ENCODE results near the gene PNMA8B.

PNMA8B gene

DNA sequence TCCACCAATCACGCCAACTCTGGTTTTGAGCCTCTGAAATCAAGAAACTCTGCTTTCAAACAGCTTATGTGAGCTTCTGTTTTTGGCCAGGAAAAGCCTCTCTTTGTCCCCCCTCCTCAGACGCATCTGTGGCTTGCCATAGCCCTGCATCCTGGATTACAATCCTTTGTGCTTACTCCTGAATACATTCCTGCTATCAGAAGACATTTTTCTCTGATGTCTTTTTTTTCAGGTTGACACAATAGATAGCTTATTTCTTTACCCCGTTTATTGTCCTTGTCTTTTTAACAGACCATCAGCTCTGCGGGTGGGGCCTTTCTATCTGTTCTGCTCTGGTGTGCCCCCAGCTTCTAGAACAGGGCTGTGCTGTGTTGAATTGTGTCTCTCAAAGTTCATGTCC lies 11.0 kb downstream of the PNMA8B start:
- no peaks in the 10 kb centered on the region for H3K36me3 Mint-ChIP-seq (ENCODE audit: low read depth)
- peaks cover 17% of the 10 kb centered on the region for H3K4me1 Mint-ChIP-seq (ENCODE audit: low read depth)
- peaks cover 77% of the 10 kb centered on the region for H3K27me3 Mint-ChIP-seq
- H3K9me3 Mint-ChIP-seq, result no peaks in the 10 kb centered on the region
- H3K4me3 Mint-ChIP-seq, result no peak overlapping the region
- H3K27ac Mint-ChIP-seq, result no peak overlapping the region
- no peak for DNase-seq

GRCh38 chr19:46482631-46483030 lies 13.0 kb downstream of the PNMA8B start:
- Mint-ChIP-seq H3K36me3 (ENCODE audit: low read depth) (no peaks in the 10 kb centered on the region), H3K27me3 (peaks cover 71% of the 10 kb centered on the region), H3K27ac (no peak overlapping the region), H3K4me1 (ENCODE audit: low read depth) (peaks cover 14% of the 10 kb centered on the region), H3K9me3 (no peaks in the 10 kb centered on the region), H3K4me3 (no peak overlapping the region)
- DNase-seq, result no peak

- H3K9me3 Mint-ChIP-seq, result no peaks in the 10 kb centered on the region
- no peak overlapping the region for H3K27ac Mint-ChIP-seq
- peaks cover 7% of the 10 kb centered on the region for H3K4me1 Mint-ChIP-seq (ENCODE audit: low read depth)
- H3K36me3 Mint-ChIP-seq (ENCODE audit: low read depth), result no peaks in the 10 kb centered on the region
- H3K27me3 Mint-ChIP-seq, result peaks cover 64% of the 10 kb centered on the region
- H3K4me3 Mint-ChIP-seq, result no peak overlapping the region
- DNase-seq, result no peak
Measured at GRCh38 chr19:46481947-46482346, 13.7 kb downstream of the PNMA8B start.

GRCh38 chr19:46481223-46481848 lies 14.3 kb downstream of the PNMA8B start:
- no peak for DNase-seq
- Mint-ChIP-seq H3K4me1 (ENCODE audit: low read depth) (peaks cover 6% of the 10 kb centered on the region), H3K27ac (no peak overlapping the region), H3K27me3 (peaks cover 58% of the 10 kb centered on the region), H3K4me3 (no peak overlapping the region), H3K36me3 (ENCODE audit: low read depth) (no peaks in the 10 kb centered on the region), H3K9me3 (no peaks in the 10 kb centered on the region)

- H3K4me3 Mint-ChIP-seq, result no peak overlapping the region
- peaks cover 55% of the 10 kb centered on the region for H3K27me3 Mint-ChIP-seq
- peaks cover 6% of the 10 kb centered on the region for H3K4me1 Mint-ChIP-seq (ENCODE audit: low read depth)
- DNase-seq, result no peak
- no peak overlapping the region for H3K27ac Mint-ChIP-seq
- H3K36me3 Mint-ChIP-seq (ENCODE audit: low read depth), result no peaks in the 10 kb centered on the region
- no peaks in the 10 kb centered on the region for H3K9me3 Mint-ChIP-seq
Measured at GRCh38 chr19:46480415-46480814, 15.3 kb downstream of the PNMA8B start.

DNA sequence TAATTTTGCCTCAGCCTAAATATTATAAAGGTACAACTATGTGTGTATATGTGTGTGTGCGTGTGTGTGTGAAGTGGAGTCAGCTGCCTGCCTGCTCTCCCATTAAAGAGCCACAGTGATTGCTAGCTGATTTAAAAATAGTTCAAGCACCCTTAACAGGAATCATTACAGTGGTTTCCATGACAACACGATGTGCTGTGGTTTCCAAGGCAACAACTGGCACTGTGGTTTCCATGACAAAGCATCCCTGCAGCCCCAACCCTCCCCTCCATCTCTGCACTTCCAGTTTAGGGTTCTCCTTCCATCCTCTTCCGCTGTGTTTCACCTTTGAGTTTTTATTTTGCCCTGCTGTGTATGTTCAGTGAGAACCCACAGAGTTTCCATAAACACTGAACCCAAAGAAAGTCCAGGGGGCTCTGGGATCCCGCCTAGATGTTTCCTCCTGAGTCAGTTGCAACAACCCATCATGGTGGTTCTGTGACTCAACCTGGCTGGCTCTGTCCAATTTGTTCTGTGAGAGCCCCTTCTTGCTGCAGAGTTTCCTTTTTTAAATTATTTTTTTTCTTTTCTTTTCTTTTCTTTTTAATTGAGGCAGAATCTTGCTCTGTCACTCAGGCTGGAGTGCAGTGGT lies 17.2 kb downstream of the PNMA8B start:
- H3K9me3 Mint-ChIP-seq, result no peaks in the 10 kb centered on the region
- DNase-seq, result no peak
- H3K4me3 Mint-ChIP-seq, result no peak overlapping the region
- H3K36me3 Mint-ChIP-seq (ENCODE audit: low read depth), result no peaks in the 10 kb centered on the region
- H3K27ac Mint-ChIP-seq, result no peak overlapping the region
- peaks cover 61% of the 10 kb centered on the region for H3K27me3 Mint-ChIP-seq
- H3K4me1 Mint-ChIP-seq (ENCODE audit: low read depth), result peaks cover 6% of the 10 kb centered on the region

- H3K36me3 Mint-ChIP-seq (ENCODE audit: low read depth), result no peaks in the 10 kb centered on the region
- H3K27ac Mint-ChIP-seq, result no peak overlapping the region
- peaks cover 6% of the 10 kb centered on the region for H3K4me1 Mint-ChIP-seq (ENCODE audit: low read depth)
- peaks cover 64% of the 10 kb centered on the region for H3K27me3 Mint-ChIP-seq
- H3K4me3 Mint-ChIP-seq, result no peak overlapping the region
- H3K9me3 Mint-ChIP-seq, result no peaks in the 10 kb centered on the region
- DNase-seq, result no peak
Measured at GRCh38 chr19:46475986-46476385, 19.7 kb downstream of the PNMA8B start.

DNA sequence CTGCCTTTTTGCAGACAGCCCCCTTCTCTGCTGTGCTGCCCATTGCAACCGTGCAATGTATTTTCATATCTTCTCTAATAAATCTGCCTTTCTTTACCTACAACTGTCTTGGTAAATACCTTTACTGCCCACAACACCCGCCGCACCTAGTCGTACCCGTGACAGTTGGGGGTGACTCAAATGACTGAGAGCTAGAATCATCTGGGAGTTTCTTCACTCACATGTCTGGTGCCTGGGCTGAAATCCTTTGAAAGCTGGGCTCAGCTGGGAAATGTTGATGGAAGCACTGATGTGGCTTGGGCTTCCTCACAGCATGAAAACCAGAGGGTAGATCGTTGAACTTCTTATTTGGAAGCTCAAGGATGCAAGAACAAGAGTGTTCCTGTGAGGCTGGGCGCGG lies 21.5 kb downstream of the PNMA8B start:
- Mint-ChIP-seq H3K27me3 (peaks cover 70% of the 10 kb centered on the region), H3K4me3 (no peak overlapping the region), H3K36me3 (ENCODE audit: low read depth) (no peaks in the 10 kb centered on the region), H3K4me1 (ENCODE audit: low read depth) (peaks cover 6% of the 10 kb centered on the region), H3K27ac (no peak overlapping the region), H3K9me3 (no peaks in the 10 kb centered on the region)
- no peak for DNase-seq

DNA sequence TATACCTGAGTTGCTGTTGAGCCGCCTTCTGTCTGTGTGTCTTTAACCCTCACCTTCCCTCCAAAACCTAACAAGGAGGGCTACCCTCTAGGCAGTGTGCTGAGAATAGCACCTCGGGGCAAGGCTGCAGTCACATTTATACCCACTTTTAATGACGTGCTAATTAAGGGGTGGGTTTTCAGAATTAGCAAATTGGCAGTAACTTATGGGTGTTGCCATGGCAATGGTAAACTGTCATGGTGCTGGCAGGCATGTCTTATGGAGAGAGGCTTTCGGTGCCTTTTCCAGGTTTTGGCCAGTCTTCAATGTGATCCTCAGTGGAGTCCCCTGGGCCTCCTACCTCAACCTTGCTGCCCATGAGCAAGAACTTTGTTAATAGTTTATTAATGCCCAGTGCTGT lies 23.1 kb downstream of the PNMA8B start:
- Mint-ChIP-seq H3K27me3 (peaks cover 70% of the 10 kb centered on the region), H3K36me3 (ENCODE audit: low read depth) (no peaks in the 10 kb centered on the region), H3K4me3 (no peak overlapping the region)

DNA sequence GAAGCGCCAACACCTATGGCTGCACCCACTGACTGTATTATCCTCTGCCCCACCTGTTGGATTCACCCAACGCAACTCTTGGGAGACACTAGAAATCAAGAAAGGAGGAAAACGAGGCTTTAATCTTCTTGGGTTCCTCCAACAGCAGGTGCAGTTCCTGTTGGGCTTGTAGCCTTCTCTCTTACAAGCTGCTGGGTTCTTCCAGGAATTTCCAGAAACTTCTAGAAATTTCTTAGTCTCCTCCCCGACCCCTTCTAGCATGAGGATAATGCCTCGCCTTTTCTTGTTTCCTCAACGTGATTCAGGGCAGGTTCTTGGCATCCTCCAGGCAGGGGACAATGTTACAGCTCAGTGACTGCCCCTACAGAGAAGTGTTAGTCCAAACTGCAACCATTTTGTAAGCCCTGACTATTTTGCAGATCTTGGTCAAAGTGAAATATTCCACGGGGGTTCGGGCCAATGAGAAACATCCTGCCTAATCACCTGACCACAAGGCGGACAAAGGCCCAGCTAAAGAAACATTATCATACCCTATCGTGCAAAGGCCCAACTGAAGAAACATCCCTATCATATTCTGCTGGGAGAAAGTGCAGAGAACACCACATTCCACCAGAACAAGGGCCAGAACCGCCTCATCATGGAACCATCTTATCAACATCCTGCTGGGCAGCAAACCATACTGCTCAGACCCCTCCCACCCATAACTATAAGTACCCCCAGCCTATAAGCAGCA lies 23.7 kb downstream of the PNMA8B start:
- Mint-ChIP-seq H3K27ac (no peak overlapping the region), H3K9me3 (no peaks in the 10 kb centered on the region), H3K36me3 (ENCODE audit: low read depth) (no peaks in the 10 kb centered on the region), H3K4me1 (ENCODE audit: low read depth) (peaks cover 2% of the 10 kb centered on the region), H3K4me3 (no peak overlapping the region), H3K27me3 (peaks cover 73% of the 10 kb centered on the region)
- DNase-seq, result no peak

More for the DNA sequence above, 23.1 kb downstream of the PNMA8B start:
- no peak for DNase-seq
- H3K4me1 Mint-ChIP-seq (ENCODE audit: low read depth), result no peaks in the 10 kb centered on the region
- no peaks in the 10 kb centered on the region for H3K9me3 Mint-ChIP-seq
- H3K27ac Mint-ChIP-seq, result no peak overlapping the region

DNA sequence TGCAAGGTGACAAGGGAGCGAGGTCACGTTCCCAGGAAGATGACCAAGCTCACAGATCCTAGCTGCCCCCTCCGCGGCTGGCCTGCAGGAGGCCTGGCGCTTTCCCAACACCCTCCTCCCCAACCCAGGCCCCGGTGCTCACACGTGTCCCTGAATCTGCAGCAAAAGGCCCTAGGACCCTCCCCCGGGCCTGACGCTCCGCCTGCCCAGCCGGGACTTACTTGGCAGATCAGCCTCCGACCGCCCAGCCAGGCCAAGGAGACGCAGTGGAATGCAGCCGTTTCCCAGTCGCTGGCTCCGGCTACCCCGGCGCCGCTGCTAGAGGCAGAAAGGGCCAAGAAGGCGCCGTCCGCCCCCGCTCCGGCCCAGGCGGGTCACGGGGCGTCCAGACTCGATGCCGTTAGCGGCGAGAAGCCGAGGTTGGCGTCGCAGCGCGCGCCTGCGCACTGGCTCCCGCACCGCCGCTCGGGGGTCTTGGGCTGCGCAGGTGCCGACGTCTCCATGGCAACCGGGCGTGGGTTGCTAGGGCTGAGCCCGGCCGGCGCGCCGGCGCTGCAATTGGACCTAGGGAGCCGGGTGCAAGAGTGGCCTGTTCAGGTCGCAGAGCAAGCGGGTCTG lies 24.4 kb downstream of the PNMA8B start, which contains the start of gene PNMA8A:
TSS of gene PNMA8A (minus strand) at position 448 of the 618 bp plus-strand sequence. CDS start 528 bp downstream, outside the sequence.
- peaks cover 10% of the 10 kb centered on the region for H3K4me1 Mint-ChIP-seq (ENCODE audit: low read depth)

DNA sequence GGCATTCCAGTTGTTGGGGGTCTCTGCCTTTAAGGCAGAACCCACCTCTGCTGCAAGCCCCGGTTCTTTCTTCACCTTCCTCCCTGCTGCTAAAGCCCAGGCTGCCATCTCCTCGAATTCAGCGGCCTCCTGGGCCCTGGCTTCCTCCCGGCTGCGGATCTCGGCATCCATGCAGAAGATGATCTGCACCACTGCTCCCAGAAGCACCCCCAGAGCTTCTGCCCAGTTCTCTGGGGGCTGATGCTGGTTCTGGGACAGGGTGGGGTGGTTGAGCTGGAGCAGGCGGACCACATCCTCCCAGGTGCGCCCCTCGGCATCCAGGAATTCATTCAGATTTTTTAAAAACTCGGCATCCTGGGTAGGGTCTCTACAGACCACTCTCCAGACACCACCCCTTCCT lies 25.3 kb downstream of the PNMA8B start:
- peaks cover 81% of the 10 kb centered on the region for H3K27me3 Mint-ChIP-seq
- H3K27ac Mint-ChIP-seq, result no peak overlapping the region
- no peaks in the 10 kb centered on the region for H3K9me3 Mint-ChIP-seq
- no peaks in the 10 kb centered on the region for H3K36me3 Mint-ChIP-seq (ENCODE audit: low read depth)
- no peak for DNase-seq
- H3K4me3 Mint-ChIP-seq, result no peak overlapping the region
- peaks cover 11% of the 10 kb centered on the region for H3K4me1 Mint-ChIP-seq (ENCODE audit: low read depth)

More for the DNA sequence above, 24.4 kb downstream of the PNMA8B start, which contains the start of gene PNMA8A:
- no peaks in the 10 kb centered on the region for H3K36me3 Mint-ChIP-seq (ENCODE audit: low read depth)
- H3K9me3 Mint-ChIP-seq, result no peaks in the 10 kb centered on the region
- H3K27ac Mint-ChIP-seq, result no peak within 1 kb of the TSS
- no peak for DNase-seq
- no peak within 1 kb of the TSS for H3K4me3 Mint-ChIP-seq
- peaks cover 78% of the 10 kb centered on the region for H3K27me3 Mint-ChIP-seq

DNA sequence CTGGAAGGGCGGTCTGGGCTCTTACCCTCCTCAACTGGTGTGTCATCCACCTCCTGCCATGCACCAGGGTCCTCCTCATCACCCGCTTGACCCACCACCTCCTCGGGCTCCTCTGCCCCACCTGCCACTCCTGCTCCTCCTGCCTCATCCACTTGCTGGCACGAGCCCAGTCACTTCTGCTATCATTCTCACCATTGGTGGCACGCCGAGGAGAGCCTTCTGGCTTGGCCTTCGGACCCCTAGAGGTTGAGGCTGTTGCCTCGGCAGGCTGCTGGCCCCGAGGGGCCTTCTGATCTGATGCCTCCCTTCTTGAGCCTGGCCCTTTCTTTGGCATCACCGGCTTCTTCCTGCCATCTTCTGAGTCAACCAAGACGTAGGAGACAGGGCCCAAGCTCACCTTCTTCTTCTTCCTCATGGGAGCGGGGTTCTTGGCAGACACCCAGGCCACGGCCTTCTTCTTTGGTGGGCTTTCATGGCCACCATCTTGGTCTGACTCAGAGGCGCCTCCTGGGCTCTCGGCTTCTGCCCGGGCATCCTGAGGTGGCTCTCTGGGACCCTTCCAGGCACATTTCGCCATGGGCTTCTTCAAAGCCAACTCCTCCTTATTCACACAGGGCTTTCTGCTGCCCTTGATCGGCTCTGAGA lies 26.0 kb downstream of the PNMA8B start:
- Mint-ChIP-seq H3K27me3 (peaks cover 84% of the 10 kb centered on the region), H3K9me3 (no peaks in the 10 kb centered on the region), H3K36me3 (ENCODE audit: low read depth) (no peaks in the 10 kb centered on the region), H3K4me3 (no peak overlapping the region), H3K4me1 (ENCODE audit: low read depth) (peaks cover 11% of the 10 kb centered on the region), H3K27ac (no peak overlapping the region)
- DNase-seq, result no peak

GRCh38 chr19:46466536-46467196 lies 29.0 kb downstream of the PNMA8B start:
- Mint-ChIP-seq H3K27ac (peak overlapping the region; percentile 11), H3K36me3 (ENCODE audit: low read depth) (no peaks in the 10 kb centered on the region), H3K27me3 (peaks cover 60% of the 10 kb centered on the region), H3K4me3 (no peak overlapping the region), H3K4me1 (ENCODE audit: low read depth) (peaks cover 11% of the 10 kb centered on the region), H3K9me3 (no peaks in the 10 kb centered on the region)
- DNase-seq, result no peak
